ENCODE measurements around the gene DNM3. TPM values are rescaled to one million over a fixed set of nuclear protein-coding genes. Genes with fewer than 3 reads are reported as not detected.

DNM3 gene
- total RNA-seq, 1 donor from 2014 or later, result 2.1 TPM

GRCh38 chr1:172206256-172206655 is 365.0 kb downstream of the DNM3 start:
- POLR2A ChIA-PET, result no interaction called here
- H3K36me3 Mint-ChIP-seq (ENCODE audit: low read depth), result no peaks in the 10 kb centered on the region
- H3K27me3 Mint-ChIP-seq, result no peaks in the 10 kb centered on the region

GRCh38 chr1:172208635-172209034 is 367.3 kb downstream of the DNM3 start:
- no peak for TF ChIP-seq CTCF (IDR thresholded peaks at IDR 0.05)
- H3K27ac Mint-ChIP-seq, result no peak overlapping the region
- peaks cover 16% of the 10 kb centered on the region for H3K4me1 Mint-ChIP-seq
- DNase-seq (no peak), ATAC-seq (ENCODE audit: low read depth) (no peak)
- no peaks in the 10 kb centered on the region for H3K9me3 Mint-ChIP-seq
- no peaks in the 10 kb centered on the region for H3K27me3 Mint-ChIP-seq
- ChIA-PET CTCF (no interaction called here), POLR2A (no interaction called here)
- H3K36me3 Mint-ChIP-seq (ENCODE audit: low read depth), result no peaks in the 10 kb centered on the region
- intact Hi-C loops (cut with micrococcal nuclease), result no loop called here
- no peak overlapping the region for H3K4me3 Mint-ChIP-seq

More at GRCh38 chr1:172206256-172206655, 365.0 kb downstream of the DNM3 start:
- H3K9me3 Mint-ChIP-seq, result no peaks in the 10 kb centered on the region
- no peak overlapping the region for H3K27ac Mint-ChIP-seq
- no peak for TF ChIP-seq CTCF (IDR thresholded peaks at IDR 0.05)
- H3K4me1 Mint-ChIP-seq, result peaks cover 22% of the 10 kb centered on the region
- CTCF ChIA-PET, result no interaction called here
- intact Hi-C loops (cut with micrococcal nuclease), result loop anchor here (1.0 kb wide), 1 partner anchor 12 kb away; no protein-coding TSS in a partner anchor
- no peak overlapping the region for H3K4me3 Mint-ChIP-seq
- ATAC-seq (ENCODE audit: low read depth) (no peak), DNase-seq (no peak)

- intact Hi-C loops (cut with micrococcal nuclease), result no loop called here
These were observed 369.9 kb downstream of the DNM3 start for GRCh38 chr1:172211221-172211620.

GRCh38 chr1:172212124-172212523 is 370.8 kb downstream of the DNM3 start:
- no peaks in the 10 kb centered on the region for H3K27me3 Mint-ChIP-seq
- no peak overlapping the region for H3K27ac Mint-ChIP-seq
- H3K36me3 Mint-ChIP-seq (ENCODE audit: low read depth), result no peaks in the 10 kb centered on the region
- H3K9me3 Mint-ChIP-seq, result no peaks in the 10 kb centered on the region
- ChIA-PET POLR2A (no interaction called here), CTCF (no interaction called here)
- no peaks in the 10 kb centered on the region for H3K4me1 Mint-ChIP-seq
- ATAC-seq (ENCODE audit: low read depth), result no peak
- no peak overlapping the region for H3K4me3 Mint-ChIP-seq
- no peak for DNase-seq
- no peak for TF ChIP-seq CTCF (IDR thresholded peaks at IDR 0.05)
- intact Hi-C loops (cut with micrococcal nuclease), result no loop called here

More at GRCh38 chr1:172211221-172211620, 369.9 kb downstream of the DNM3 start:
- DNase-seq (no peak), ATAC-seq (ENCODE audit: low read depth) (no peak)
- ChIA-PET CTCF (no interaction called here), POLR2A (no interaction called here)
- no peak for TF ChIP-seq CTCF (IDR thresholded peaks at IDR 0.05)
- no peak overlapping the region for H3K27ac Mint-ChIP-seq
- no peaks in the 10 kb centered on the region for H3K36me3 Mint-ChIP-seq (ENCODE audit: low read depth)
- no peak overlapping the region for H3K4me3 Mint-ChIP-seq
- H3K4me1 Mint-ChIP-seq, result peaks cover 8% of the 10 kb centered on the region
- no peaks in the 10 kb centered on the region for H3K27me3 Mint-ChIP-seq
- H3K9me3 Mint-ChIP-seq, result no peaks in the 10 kb centered on the region

- no peak for TF ChIP-seq CTCF (IDR thresholded peaks at IDR 0.05)
- CTCF ChIA-PET, result no interaction called here
- Mint-ChIP-seq H3K4me3 (no peak overlapping the region), H3K36me3 (ENCODE audit: low read depth) (no peaks in the 10 kb centered on the region), H3K4me1 (peaks cover 6% of the 10 kb centered on the region), H3K27me3 (no peaks in the 10 kb centered on the region), H3K27ac (no peak overlapping the region), H3K9me3 (no peaks in the 10 kb centered on the region)
- intact Hi-C loops (cut with micrococcal nuclease), result no loop called here
- DNase-seq (no peak), ATAC-seq (ENCODE audit: low read depth) (no peak)
- POLR2A ChIA-PET, result no interaction called here
These were observed 373.7 kb downstream of the DNM3 start for GRCh38 chr1:172215006-172215405.
